ENCODE measurements around the gene NR1H4.
"Not testable (repeated sequence)": the region's sequence is repeated elsewhere in the genome, so short reads cannot be mapped to it uniquely, and the experiment has no call there.

DNA sequence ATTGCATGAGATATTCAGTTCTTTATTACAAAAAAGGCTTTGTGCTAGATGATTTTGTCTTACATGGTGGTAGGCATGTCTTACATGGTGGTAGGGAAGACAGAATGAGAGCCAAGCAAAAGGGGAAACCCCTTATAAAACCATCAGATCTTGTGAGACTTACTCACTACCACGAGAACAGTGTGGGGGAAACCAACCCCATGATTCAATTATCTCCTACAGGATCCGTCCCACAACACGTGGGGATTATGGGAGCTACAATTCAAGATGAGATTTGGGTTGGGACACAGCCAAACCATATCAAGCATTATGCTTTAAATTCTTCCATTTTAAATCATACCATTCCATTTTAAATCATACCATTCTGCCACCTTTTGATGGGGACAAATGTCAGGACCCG, 29.1 kb downstream of the NR1H4 start:
- TF ChIP-seq, protein P1, sequence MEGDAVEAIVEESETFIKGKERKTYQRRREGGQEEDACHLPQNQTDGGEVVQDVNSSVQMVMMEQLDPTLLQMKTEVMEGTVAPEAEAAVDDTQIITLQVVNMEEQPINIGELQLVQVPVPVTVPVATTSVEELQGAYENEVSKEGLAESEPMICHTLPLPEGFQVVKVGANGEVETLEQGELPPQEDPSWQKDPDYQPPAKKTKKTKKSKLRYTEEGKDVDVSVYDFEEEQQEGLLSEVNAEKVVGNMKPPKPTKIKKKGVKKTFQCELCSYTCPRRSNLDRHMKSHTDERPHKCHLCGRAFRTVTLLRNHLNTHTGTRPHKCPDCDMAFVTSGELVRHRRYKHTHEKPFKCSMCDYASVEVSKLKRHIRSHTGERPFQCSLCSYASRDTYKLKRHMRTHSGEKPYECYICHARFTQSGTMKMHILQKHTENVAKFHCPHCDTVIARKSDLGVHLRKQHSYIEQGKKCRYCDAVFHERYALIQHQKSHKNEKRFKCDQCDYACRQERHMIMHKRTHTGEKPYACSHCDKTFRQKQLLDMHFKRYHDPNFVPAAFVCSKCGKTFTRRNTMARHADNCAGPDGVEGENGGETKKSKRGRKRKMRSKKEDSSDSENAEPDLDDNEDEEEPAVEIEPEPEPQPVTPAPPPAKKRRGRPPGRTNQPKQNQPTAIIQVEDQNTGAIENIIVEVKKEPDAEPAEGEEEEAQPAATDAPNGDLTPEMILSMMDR (IDR thresholded peaks at IDR 0.05): not testable (repeated sequence)
- not testable (repeated sequence) for TF ChIP-seq POLR2A (IDR thresholded peaks at IDR 0.05)

Measured in prostate gland (tissue), 2 donors.